Measurements from ENCODE around the gene HOXB3.

GRCh38 chr17:48639136-48639535 lies 49.1 kb upstream of the HOXB3 start:
- TF ChIP-seq CTCF (IDR thresholded peaks at IDR 0.05; ENCODE audit: low read length): no peak
- TF ChIP-seq EZH2 (IDR thresholded peaks at IDR 0.05; ENCODE audit: borderline replicate concordance, low read length): no peak
